ENCODE measurements around the gene GRIA3.
"Not testable (repeated sequence)": the region's sequence is repeated elsewhere in the genome, so short reads cannot be mapped to it uniquely, and the experiment has no call there.

GRIA3 gene

DNA sequence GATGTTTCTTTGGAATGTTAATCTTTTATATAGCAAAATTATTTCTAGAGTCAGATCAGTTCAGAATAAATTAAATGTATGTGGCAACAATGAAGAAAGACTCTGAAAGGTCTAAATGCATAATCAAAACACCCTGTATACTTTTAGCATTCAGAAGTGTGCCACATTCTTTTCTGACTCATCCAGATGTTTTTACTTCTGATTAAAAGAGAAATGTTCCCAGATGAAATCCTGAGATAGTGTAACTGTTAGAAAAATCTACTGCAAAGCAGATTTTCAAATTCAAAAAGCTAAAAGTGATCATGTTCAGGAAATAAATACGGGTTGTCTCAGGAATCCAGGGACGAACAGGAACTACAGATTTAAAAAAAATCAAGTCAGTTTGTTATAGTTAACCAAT, 241.4 kb downstream of the GRIA3 start:
- H3K9me3 Mint-ChIP-seq = no peaks in the 10 kb centered on the region
- H3K4me1 Mint-ChIP-seq = no peaks in the 10 kb centered on the region
- H3K36me3 Mint-ChIP-seq (ENCODE audit: low read depth) = no peaks in the 10 kb centered on the region
- no peak overlapping the region for H3K4me3 Mint-ChIP-seq
- H3K27me3 Mint-ChIP-seq (ENCODE audit: low read depth) = no peaks in the 10 kb centered on the region
- H3K27ac Mint-ChIP-seq = no peak overlapping the region
- TF ChIP-seq, protein P1, sequence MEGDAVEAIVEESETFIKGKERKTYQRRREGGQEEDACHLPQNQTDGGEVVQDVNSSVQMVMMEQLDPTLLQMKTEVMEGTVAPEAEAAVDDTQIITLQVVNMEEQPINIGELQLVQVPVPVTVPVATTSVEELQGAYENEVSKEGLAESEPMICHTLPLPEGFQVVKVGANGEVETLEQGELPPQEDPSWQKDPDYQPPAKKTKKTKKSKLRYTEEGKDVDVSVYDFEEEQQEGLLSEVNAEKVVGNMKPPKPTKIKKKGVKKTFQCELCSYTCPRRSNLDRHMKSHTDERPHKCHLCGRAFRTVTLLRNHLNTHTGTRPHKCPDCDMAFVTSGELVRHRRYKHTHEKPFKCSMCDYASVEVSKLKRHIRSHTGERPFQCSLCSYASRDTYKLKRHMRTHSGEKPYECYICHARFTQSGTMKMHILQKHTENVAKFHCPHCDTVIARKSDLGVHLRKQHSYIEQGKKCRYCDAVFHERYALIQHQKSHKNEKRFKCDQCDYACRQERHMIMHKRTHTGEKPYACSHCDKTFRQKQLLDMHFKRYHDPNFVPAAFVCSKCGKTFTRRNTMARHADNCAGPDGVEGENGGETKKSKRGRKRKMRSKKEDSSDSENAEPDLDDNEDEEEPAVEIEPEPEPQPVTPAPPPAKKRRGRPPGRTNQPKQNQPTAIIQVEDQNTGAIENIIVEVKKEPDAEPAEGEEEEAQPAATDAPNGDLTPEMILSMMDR (IDR thresholded peaks at IDR 0.05; ENCODE audit: unreplicated experiment in 3 of 3) = no peak

DNA sequence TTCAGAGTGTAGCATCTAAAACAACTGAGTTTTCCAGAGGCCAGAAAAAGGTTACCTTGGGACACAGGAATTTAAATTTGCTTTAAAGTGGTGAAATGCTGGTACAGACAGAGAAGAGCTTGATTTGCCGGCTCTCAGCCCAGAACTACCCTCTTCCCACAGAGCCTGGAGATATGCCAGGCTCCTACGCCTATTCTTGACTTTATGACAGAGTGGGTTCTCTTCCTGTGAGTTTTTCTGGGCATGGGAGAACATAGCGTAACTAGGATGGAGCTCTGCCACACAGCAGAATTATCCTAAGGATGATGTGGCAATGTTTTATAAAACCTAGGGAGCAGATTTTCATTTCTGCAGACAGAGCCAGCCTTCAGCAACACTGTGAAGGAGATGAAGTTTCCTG, 241.8 kb downstream of the GRIA3 start:
- H3K27me3 Mint-ChIP-seq (ENCODE audit: low read depth) = no peaks in the 10 kb centered on the region
- no peak overlapping the region for H3K4me3 Mint-ChIP-seq
- TF ChIP-seq, protein P1 (IDR thresholded peaks at IDR 0.05; ENCODE audit: unreplicated experiment in 3 of 3) = no peak
- no peaks in the 10 kb centered on the region for H3K4me1 Mint-ChIP-seq
- no peaks in the 10 kb centered on the region for H3K36me3 Mint-ChIP-seq (ENCODE audit: low read depth)
- H3K9me3 Mint-ChIP-seq = no peaks in the 10 kb centered on the region
- H3K27ac Mint-ChIP-seq = no peak overlapping the region

DNA sequence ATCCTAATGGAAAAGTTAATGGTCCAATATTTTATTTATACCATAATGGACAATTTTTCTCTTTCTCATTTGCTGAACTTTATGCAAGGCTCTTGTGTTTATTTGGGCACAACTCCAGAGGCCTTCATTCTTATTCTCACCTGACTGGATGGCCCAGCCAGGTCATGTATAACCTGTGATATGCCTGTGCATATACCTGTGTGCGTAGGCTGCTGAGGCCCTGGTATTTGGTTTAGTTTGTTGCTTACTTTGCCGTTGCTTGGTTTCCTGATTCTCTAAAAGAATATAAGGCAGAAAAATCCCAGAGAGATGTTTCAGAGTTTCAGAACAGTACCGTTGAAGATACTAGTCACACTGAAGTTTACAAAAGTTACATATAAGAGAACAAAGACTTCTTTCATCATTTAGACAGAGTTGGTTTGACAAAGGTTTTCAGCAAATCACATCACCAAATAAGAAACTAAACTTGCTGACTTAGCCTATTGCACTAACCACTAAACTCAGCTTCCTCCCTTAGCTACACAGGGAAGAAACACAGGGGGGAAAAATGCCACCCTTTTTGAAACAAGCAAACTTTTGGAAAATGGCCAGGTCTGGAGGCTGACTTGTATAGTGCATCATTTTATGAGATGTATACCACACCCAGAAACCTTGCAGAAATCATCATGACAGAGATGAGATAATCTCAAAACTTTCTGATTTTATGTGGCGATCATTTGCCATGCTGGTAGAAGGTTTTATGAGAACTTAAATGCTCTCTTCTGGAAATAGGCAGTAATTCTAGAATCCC, 248.5 kb downstream of the GRIA3 start:
- no peaks in the 10 kb centered on the region for H3K36me3 Mint-ChIP-seq (ENCODE audit: low read depth)
- H3K4me3 Mint-ChIP-seq = no peak overlapping the region
- H3K27me3 Mint-ChIP-seq (ENCODE audit: low read depth) = no peaks in the 10 kb centered on the region
- no peaks in the 10 kb centered on the region for H3K9me3 Mint-ChIP-seq
- no peaks in the 10 kb centered on the region for H3K4me1 Mint-ChIP-seq
- TF ChIP-seq, protein P1 (IDR thresholded peaks at IDR 0.05; ENCODE audit: unreplicated experiment in 3 of 3) = no peak
- H3K27ac Mint-ChIP-seq = no peak overlapping the region

DNA sequence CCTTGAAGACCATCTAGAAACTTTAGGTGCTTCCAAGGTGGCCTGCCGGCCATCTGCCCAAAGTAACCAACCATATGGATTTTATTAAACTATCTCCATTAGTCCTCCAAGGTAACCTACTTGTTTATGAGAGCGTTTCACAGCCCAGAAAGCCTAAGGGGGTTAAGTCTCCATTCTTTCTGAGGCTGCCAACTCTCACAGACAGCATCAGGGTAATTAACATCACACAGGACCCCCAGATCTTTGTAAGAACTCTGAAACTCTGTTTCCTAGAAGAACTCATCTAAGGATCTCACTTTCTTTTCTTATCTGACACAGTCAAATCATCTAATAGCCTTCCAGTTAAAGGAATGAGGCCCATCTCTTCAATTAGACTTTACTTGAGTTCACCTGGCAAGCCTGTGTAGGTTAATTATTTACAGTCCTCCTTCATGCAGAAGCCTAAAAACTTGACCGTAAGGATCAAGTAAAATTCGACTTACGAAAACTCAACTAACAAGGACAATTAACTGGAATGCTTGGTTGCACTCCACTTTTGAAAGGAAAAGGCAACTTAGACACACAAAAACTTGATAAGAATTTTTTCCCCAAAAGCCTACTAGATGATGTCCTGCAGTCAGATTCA, 252.5 kb downstream of the GRIA3 start:
- H3K9me3 Mint-ChIP-seq = peaks cover 2% of the 10 kb centered on the region
- no peaks in the 10 kb centered on the region for H3K4me1 Mint-ChIP-seq
- no peaks in the 10 kb centered on the region for H3K36me3 Mint-ChIP-seq (ENCODE audit: low read depth)
- TF ChIP-seq, protein P1 (IDR thresholded peaks at IDR 0.05; ENCODE audit: unreplicated experiment in 3 of 3) = no peak
- H3K4me3 Mint-ChIP-seq = no peak overlapping the region
- H3K27me3 Mint-ChIP-seq (ENCODE audit: low read depth) = no peaks in the 10 kb centered on the region
- H3K27ac Mint-ChIP-seq = no peak overlapping the region

DNA sequence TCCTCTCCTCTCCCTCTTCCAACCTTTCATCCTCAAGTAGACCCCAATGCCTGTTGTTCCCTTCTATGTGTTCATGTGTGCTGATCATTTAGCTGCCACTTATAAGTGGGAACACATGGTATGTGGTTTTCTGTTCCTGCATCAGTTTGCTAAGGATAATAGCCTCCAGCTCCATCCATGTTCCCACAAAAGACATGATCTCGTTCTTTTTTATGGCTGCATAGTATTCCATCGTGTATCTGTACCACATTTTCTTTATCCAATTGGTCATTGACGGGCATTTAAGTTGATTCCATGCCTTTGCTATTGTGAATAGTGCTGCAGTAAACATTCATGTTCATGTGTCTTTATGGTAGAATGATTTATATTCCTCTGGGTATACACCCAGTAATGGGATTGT, 255.8 kb downstream of the GRIA3 start:
- H3K27ac Mint-ChIP-seq; H3K27me3 Mint-ChIP-seq (ENCODE audit: low read depth); H3K4me1 Mint-ChIP-seq; H3K9me3 Mint-ChIP-seq; H3K36me3 Mint-ChIP-seq (ENCODE audit: low read depth); H3K4me3 Mint-ChIP-seq: not testable (repeated sequence)

DNA sequence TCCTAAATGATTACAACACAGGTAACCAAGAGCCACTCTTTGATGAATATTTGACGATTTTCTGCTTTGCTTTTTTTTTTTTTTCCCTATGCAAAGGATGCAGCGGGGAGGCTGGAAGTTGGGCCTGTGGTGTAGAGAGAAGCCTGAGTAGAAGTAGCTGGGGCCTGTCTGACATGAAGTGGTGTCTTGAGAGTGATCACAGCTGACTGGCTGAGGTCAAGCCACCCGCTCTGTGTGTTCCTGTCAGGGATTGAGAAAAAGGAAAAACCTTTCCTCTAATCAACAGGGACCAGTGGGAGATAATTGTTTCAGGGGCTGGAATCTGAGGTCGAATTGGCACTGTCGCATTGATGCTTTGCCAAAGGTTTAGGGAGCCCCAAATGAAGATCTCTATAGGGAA, 258.7 kb downstream of the GRIA3 start:
- H3K9me3 Mint-ChIP-seq = peaks cover 2% of the 10 kb centered on the region
- no peaks in the 10 kb centered on the region for H3K4me1 Mint-ChIP-seq
- H3K27ac Mint-ChIP-seq = no peak overlapping the region
- H3K36me3 Mint-ChIP-seq (ENCODE audit: low read depth) = no peaks in the 10 kb centered on the region
- no peak overlapping the region for H3K4me3 Mint-ChIP-seq
- TF ChIP-seq, protein P1 (IDR thresholded peaks at IDR 0.05; ENCODE audit: unreplicated experiment in 3 of 3) = no peak
- H3K27me3 Mint-ChIP-seq (ENCODE audit: low read depth) = no peaks in the 10 kb centered on the region

Measured in nephron (organoid).